SHP77 (cell line): ENCODE results near the gene CYTH1.
A peak's percentile ranks its signal among the peaks of the same experiment; 100 is the strongest.
"Not testable (repeated sequence)": the region's sequence is repeated elsewhere in the genome, so short reads cannot be mapped to it uniquely, and the experiment has no call there.

ENCODE experiments used
- DNase-seq, 2 experiments: peaks; one replicate each; lab custom pipeline; 2025; lab: John Stamatoyannopoulos, UW

The CYTH1 gene

DNA sequence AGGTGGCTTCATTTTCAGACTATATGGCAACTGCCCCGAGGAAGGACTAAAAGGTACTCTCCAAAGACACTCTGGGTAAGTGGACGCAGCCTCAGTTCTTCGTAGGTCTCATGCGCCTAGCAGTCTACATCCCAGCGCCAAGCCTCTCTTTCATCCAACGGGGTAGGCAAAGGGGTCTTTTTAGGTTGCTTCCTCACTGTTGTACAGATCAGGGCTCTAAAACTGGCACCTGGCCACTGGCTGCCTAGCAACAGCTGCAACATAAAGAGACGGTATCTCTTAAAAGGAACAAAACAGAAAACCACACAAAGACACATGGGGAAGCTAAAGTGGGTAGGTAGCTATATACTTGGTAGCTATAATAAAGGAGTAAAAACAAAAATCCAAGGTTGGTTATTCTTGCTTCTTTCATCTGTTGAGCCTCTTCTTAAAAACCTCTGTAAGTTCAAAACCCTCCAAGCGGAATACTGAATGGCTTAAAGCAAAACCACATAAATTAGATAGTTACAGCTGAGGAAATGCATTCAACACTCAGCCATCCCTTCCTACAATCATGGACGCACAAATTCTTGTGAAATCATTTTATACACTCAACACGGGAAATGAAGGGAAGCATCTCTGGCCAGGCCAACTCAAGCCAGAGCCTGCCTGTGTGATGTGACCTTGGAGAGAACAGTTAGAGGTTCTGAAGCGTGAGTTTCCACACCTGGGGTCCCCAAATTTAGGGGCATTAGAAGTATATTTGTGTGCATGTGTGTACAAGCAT lies 22.7 kb downstream of the CYTH1 start:
- peak in 1 of 2 experiments; percentile 11 for DNase-seq

- DNase-seq: peak in 1 of 2 experiments; percentile 15
Observed at GRCh38 chr17:78753316-78754250, 28.5 kb downstream of the CYTH1 start.

DNA sequence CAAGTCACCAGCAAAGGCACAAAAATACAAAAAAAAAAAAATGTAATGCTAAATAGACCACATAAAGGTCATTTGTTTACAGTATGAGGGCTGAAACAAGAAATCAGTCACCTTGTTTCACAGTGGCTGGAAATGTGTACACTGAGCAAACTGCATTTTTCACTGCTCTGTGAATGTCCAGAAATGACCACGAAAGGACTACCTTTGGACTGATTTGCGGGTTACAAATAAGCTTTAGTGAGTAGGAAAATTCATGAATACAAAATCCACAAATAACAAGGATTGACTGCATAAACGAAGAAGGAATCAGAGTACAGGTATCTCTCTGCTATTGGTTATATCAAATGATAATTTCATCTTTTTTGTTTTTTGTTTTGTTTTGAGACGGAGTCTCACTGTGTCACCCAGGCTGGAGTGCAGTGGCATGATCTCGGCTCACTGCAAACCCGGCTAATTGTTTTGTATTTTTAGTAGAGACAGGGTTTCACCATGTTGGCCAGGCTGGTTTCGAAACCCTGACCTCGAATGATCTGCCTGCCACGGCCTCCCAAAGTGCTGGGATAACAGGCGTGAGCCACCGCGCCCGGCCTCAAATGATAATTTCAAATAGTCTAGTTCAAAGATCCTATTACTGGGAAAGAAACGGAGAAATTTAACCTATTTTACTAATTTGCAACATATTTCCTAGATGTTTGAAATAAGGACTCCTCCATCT lies 30.5 kb downstream of the CYTH1 start:
- DNase-seq: no peak

DNA sequence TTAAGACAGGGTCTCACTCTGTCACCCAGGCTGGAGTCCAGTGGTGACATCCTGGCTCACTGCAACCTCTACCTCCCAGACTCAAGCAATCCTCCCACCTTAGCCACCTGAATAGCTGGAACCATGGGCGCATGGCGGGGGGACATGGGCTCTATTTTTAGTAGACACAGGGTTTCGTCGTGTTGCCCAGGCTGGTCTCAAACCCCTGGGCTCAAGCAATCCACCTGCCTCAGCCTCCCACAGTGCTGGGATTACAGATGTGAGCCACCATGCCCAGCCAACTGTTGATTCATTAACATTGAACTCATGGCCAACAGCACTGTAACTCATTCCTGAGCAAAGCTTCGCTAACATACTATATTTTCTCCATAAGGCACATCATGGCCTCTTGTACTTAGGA lies 31.1 kb downstream of the CYTH1 start:
- DNase-seq: not testable (repeated sequence)

DNA sequence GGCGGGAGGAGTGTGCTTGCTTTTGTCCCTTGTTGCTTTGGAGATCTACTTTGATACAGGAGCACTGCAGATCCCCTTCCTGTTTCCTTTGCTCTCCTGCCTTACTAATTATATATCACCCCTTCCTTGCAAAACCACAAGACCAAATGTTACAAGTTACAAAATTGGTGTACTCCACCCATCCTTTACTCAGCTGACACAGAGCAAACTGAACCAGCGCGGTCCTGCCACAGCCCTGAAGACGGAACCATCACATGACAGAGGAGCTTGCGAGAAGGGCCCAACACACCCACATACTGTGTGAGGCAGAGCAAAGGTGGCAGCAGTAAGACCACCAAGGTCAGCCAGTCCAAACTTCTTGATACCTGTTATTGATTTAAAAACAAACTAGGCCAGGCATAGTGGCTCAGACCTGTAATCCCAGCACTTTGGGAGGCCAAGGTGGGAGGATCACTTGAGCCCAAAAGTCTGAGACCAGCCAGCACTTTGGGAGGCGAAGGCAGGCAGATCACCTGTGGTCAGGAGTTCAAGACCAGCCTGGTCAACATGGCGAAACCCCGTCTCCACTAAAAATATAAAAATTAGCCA lies 33.2 kb downstream of the CYTH1 start:
- no peak for DNase-seq

- DNase-seq: no peak
Observed at GRCh38 chr17:78748048-78748729, 33.9 kb downstream of the CYTH1 start.

GRCh38 chr17:78747488-78747887 lies 34.6 kb downstream of the CYTH1 start:
- no peak for DNase-seq

- no peak for DNase-seq
Observed at GRCh38 chr17:78746949-78747269, 35.2 kb downstream of the CYTH1 start.

DNA sequence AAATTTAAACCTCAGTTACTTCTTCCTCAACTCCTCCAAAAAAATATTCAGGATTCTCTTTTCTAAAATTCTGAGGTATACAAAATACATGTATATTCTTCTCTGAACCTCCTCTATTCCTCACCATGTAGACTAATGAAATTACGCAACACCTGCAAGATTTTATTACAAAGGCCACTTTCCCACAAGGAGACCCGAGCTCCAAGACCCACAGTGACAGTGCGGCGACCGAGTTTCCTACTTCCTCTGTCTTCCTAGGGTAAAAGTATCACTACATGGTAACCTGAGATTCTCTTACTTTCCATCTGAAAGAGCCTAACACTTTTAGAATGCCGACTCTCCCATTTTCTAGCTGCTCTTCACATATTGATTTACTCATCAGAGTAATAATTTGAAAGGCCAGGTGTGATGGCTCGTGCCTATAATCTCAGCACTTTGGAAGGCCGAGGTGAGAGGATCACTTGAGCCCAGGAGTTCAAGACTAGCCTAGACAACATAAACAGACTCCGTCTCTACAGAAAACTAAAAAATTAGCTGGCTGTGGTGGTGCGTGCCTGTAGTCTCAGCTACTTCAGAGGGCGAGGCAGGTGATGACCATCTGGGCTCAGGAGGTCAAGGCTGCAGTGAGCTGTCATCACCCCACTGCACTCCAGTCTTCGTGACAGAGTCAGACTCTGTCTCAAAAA lies 35.7 kb downstream of the CYTH1 start:
- no peak for DNase-seq

DNA sequence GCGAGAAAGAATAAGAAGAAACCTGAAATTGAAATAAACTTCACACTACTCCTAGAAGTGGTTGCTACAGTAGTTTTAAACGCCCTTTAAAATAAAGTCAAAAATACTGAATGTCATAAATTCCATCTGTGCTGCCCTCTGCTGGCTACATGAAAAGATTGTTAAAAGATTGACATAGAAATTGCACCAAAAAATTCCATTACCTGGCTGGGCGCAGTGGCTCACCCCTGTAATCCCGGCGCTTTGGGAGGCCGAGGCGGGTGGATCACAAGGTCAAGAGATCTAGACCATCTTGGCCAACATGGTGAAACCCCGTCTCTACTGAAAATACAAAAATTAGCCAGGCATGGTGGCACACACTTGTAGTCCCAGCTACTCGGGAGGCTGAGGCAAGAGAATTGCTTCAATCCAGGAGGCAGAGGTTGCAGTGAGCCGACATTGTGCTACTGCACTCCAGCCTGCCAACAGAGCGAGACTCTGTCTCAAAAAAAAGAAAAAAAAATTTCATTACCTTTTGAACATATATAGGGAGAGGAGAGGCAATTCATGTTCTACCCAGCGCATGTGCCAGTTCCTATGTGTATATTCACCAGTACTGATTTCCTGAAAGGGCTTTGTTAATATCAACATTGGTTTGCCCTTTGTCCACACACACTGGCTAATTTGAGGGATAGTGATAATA lies 36.5 kb downstream of the CYTH1 start:
- DNase-seq: peak in 1 of 2 experiments; percentile 50

DNA sequence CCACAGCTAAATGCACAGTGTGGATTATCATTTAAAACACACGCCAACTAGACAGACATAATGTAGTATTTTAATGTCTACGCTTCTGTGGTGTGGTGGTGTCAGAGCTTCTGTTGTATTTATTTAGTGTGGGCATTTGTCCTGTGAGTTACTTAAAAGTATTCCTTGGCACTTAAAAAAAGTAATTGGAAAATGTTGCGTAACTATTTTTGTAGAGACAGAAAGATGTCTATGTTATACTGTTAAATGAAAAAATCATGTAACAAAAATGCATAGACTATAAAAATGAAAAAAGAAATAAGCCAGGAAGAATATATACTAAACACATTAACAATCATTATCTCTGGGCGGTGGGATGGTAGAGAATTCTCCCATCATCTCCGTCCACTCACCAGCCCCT lies 39.2 kb downstream of the CYTH1 start:
- DNase-seq: no peak

- DNase-seq: no peak
Observed at GRCh38 chr17:78741644-78742284, 40.3 kb downstream of the CYTH1 start.

- DNase-seq: no peak
Observed at GRCh38 chr17:78739331-78739931, 42.6 kb downstream of the CYTH1 start.

DNA sequence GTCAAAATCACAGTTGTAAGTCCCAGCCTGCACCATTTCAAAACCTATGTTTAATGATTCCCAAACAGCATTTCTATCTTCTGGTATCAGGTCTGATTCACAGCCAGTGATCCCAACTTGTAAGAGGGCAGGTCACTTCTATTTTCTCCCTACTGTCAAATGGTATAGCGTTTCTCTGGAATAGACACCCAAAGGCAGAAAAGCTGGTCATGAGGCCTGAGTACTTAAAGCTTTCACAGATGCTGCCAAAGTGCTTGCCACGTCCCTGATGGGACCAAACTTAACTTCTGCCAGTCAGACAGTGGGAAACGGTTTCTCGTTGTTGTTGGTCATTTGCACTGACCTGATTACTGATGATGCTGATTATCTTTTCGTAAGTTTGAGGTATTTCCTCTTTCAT lies 43.4 kb downstream of the CYTH1 start:
- DNase-seq: no peak

- DNase-seq: no peak
Observed at GRCh38 chr17:78738278-78738677, 43.8 kb downstream of the CYTH1 start.

GRCh38 chr17:78737332-78737731 lies 44.7 kb downstream of the CYTH1 start:
- DNase-seq: no peak

- no peak for DNase-seq
Observed at GRCh38 chr17:78736526-78737079, 45.5 kb downstream of the CYTH1 start.

DNA sequence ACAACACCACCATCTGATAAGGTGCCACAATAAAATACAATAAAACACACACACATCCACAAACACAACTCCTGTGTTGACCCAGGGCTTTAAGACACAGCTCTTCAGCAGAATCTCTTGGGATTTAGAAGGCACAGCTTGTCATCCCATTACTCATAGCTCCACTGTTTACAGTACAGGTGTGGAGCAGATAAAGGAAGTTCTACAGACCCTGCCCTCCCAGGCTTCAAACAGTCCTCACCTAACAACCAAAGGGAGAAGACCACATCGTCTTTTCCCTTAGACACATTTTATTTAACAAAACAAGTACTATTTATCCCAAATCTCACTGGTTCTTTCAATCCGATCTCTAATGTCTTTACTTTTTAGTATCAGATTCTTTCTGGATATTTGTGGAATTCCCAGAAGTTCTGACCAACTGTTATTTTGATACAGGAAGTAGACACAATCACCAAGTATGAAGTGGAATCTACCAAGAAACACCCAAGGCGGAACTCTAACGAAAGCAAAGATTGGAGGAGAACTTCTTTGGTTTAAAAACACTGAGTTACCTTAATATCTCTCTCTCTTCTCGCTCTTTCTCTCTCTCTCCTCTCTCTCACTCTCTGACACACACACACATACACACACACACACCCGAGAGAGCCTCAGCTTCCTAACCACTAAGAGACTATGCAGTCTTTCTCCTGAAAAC lies 46.1 kb downstream of the CYTH1 start:
- no peak for DNase-seq
